ENCODE measurements around the gene IDH3B.
"Not testable (repeated sequence)": the region's sequence is repeated elsewhere in the genome, so short reads cannot be mapped to it uniquely, and the experiment has no call there.

Gene IDH3B

GRCh38 chr20:2692036-2692885, 28.2 kb upstream of the IDH3B start, which contains the start of gene EBF4:
Gene EBF4 (plus strand): TSS chr20:2692780. CDS start chr20:2693646, 866 bp downstream.
- peak within 1 kb of the TSS; percentile 68 to 93 (median 87) for H3K4me2 ChIP-seq
- peaks cover 10 to 69% (median 58%) of the 10 kb centered on the region in 10 experiments; a peak in 19 of 20 replicates for H3K4me1 ChIP-seq
- TF ChIP-seq Cebpa-rat (IDR thresholded peaks at IDR 0.05) = no peak
- H3K27ac ChIP-seq = peak within 1 kb of the TSS in 10 of 11 experiments; percentile 42 to 74 (median 64); a peak in 18 of 22 replicates
- no peaks in the 10 kb centered on the region for H3K36me3 ChIP-seq
- H3K4me3 ChIP-seq = peak within 1 kb of the TSS; percentile 59 to 77 (median 67)
- peaks cover 11 to 41% (median 29%) of the 10 kb centered on the region in 11 experiments; a peak in 21 of 22 replicates for H3K27me3 ChIP-seq
- peak within 1 kb of the TSS; percentile 60 to 84 (median 73) for H3K9ac ChIP-seq
- peaks cover 0 to 27% (median 8%) of the 10 kb centered on the region in 11 experiments; a peak in 9 of 22 replicates for H4K20me1 ChIP-seq
- no peaks in the 10 kb centered on the region for H3K9me3 ChIP-seq (replicated peaks in 1 of 11)

GRCh38 chr20:2691663-2692035, 27.6 kb upstream of the IDH3B start:
- no peak for TF ChIP-seq Cebpa-rat (IDR thresholded peaks at IDR 0.05)
- peaks cover 0 to 27% (median 8%) of the 10 kb centered on the region in 11 experiments; a peak in 9 of 22 replicates for H4K20me1 ChIP-seq
- no peak overlapping the region for H3K27ac ChIP-seq
- H3K36me3 ChIP-seq = no peaks in the 10 kb centered on the region
- H3K4me3 ChIP-seq = peak overlapping the region in 8 of 10 experiments; percentile 60 to 77 (median 70); a peak in 8 of 20 replicates
- H3K9me3 ChIP-seq (replicated peaks in 1 of 11) = no peaks in the 10 kb centered on the region
- peaks cover 10 to 66% (median 57%) of the 10 kb centered on the region in 10 experiments; a peak in 19 of 20 replicates for H3K4me1 ChIP-seq
- peak overlapping the region; percentile 68 to 93 (median 80); a peak in 20 of 22 replicates for H3K4me2 ChIP-seq
- peak overlapping the region in 5 of 11 experiments; percentile 76 to 84 (median 78); a peak in 8 of 22 replicates for H3K9ac ChIP-seq
- peaks cover 11 to 41% (median 29%) of the 10 kb centered on the region in 11 experiments; a peak in 21 of 22 replicates for H3K27me3 ChIP-seq

DNA sequence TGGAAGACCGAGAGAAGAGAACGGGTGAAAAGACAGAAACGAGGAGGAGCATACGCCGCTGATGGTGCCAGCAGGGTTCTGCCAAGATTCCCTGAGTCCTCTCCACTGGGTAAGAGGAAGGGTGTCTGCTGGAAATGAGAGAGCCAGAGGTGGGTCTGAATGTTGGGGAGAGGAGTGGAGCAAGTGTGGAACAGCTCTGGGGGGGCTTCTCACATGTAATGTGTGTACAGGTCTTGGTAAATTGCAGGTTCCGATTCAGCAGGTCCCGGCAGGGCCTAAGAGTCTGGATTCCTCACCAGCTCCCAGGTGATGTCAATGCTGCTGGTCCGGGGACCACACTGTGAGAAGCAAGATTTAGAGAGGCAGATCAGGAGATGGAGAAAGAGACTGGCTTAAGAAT, 27.1 kb upstream of the IDH3B start:
- TF ChIP-seq Cebpa-rat (IDR thresholded peaks at IDR 0.05) = no peak
- Histone ChIP-seq H3K9me3 (replicated peaks in 1 of 11) (no peaks in the 10 kb centered on the region), H3K4me1 (peaks cover 10 to 66% (median 57%) of the 10 kb centered on the region in 10 experiments; a peak in 19 of 20 replicates)

GRCh38 chr20:2690718-2691117, 26.7 kb upstream of the IDH3B start:
- H4K20me1 ChIP-seq = peaks cover 0 to 23% (median 8%) of the 10 kb centered on the region in 11 experiments; a peak in 9 of 22 replicates
- H3K4me1 ChIP-seq = peaks cover 10 to 62% (median 53%) of the 10 kb centered on the region in 10 experiments; a peak in 19 of 20 replicates
- H3K4me2 ChIP-seq = peak overlapping the region in 5 of 11 experiments; percentile 68 to 90 (median 87); a peak in 7 of 22 replicates
- no peaks in the 10 kb centered on the region for H3K36me3 ChIP-seq
- no peaks in the 10 kb centered on the region for H3K9me3 ChIP-seq (replicated peaks in 1 of 11)
- peak overlapping the region in 3 of 11 experiments; percentile 5 to 82 (median 24); a peak in 2 of 22 replicates for H3K9ac ChIP-seq
- no peak overlapping the region for H3K27ac ChIP-seq
- TF ChIP-seq Cebpa-rat (IDR thresholded peaks at IDR 0.05) = no peak
- no peak overlapping the region for H3K4me3 ChIP-seq
- peaks cover 11 to 41% (median 29%) of the 10 kb centered on the region in 11 experiments; a peak in 21 of 22 replicates for H3K27me3 ChIP-seq

More for the DNA sequence above, 27.1 kb upstream of the IDH3B start:
- H3K4me3 ChIP-seq = no peak overlapping the region
- H3K27me3 ChIP-seq = peaks cover 11 to 41% (median 29%) of the 10 kb centered on the region in 11 experiments; a peak in 21 of 22 replicates
- no peaks in the 10 kb centered on the region for H3K36me3 ChIP-seq
- peak overlapping the region in 5 of 11 experiments; percentile 68 to 90 (median 87); a peak in 7 of 22 replicates for H3K4me2 ChIP-seq
- peaks cover 0 to 27% (median 8%) of the 10 kb centered on the region in 11 experiments; a peak in 9 of 22 replicates for H4K20me1 ChIP-seq
- peak overlapping the region in 3 of 11 experiments; percentile 5 to 82 (median 24); a peak in 2 of 22 replicates for H3K9ac ChIP-seq
- no peak overlapping the region for H3K27ac ChIP-seq

DNA sequence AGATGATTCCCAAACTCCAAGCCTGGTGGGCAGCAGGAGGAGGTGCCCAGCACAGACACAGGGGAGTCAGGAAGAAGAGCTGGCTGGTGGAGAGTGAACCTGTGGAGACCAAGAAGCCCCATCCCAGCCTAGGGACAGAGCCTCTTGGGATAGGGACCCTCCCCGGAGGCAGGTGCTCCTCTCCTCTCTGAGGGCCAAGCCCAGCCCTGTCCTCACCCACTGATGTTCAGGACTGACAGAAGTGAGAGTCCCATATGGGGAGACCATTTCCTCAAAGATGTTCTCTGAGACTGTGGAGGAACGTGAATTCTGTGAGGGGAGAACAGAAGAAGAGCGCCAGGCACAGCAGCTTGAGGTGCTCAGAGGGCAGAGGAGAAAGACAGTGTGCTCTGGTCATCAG, 26.2 kb upstream of the IDH3B start:
- H3K27me3 ChIP-seq = peaks cover 11 to 39% (median 29%) of the 10 kb centered on the region in 11 experiments; a peak in 21 of 22 replicates
- peaks cover 0 to 18% (median 8%) of the 10 kb centered on the region in 11 experiments; a peak in 9 of 22 replicates for H4K20me1 ChIP-seq

GRCh38 chr20:2688041-2688591, 24.1 kb upstream of the IDH3B start:
- H3K9ac ChIP-seq = no peak overlapping the region

More for the DNA sequence above, 26.2 kb upstream of the IDH3B start:
- Histone ChIP-seq H3K9me3 (replicated peaks in 1 of 11) (no peaks in the 10 kb centered on the region), H3K27ac (no peak overlapping the region), H3K4me3 (no peak overlapping the region), H3K9ac (no peak overlapping the region), H3K4me1 (peaks cover 14 to 59% (median 52%) of the 10 kb centered on the region in 10 experiments), H3K36me3 (no peaks in the 10 kb centered on the region), H3K4me2 (peak overlapping the region in 4 of 11 experiments; percentile 68 to 90 (median 88); a peak in 3 of 22 replicates)
- no peak for TF ChIP-seq Cebpa-rat (IDR thresholded peaks at IDR 0.05)

DNA sequence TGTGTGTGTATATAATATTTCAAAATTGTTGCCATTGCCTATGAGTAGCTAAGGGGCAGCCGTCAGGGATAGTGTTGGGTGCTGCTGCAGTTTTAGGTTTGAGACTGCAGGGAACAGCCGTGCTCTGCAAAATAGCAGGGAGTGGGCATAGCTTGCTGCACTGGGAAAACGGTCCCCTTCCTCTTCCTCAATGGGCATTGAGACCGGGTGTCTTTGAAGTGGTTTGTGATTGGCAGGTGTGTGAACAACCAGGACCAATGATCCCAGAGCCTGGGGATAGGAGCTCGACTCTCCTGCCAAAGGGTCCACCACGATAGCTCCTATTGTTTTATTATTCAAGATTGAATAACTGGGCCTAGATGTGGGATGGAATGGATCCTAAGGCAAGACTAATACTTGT, 23.5 kb upstream of the IDH3B start:
- no peaks in the 10 kb centered on the region for H3K36me3 ChIP-seq
- no peak overlapping the region for H3K4me3 ChIP-seq
- no peak for TF ChIP-seq Cebpa-rat (IDR thresholded peaks at IDR 0.05)
- peaks cover 0 to under 1% (median 0%) of the 10 kb centered on the region in 11 experiments; a peak in 1 of 22 replicates for H3K9me3 ChIP-seq (replicated peaks in 1 of 11)
- H4K20me1 ChIP-seq = no peaks in the 10 kb centered on the region; a peak in 1 of 22 replicates
- H3K4me1 ChIP-seq = peaks cover 14 to 45% (median 36%) of the 10 kb centered on the region in 10 experiments
- peaks cover 0 to 19% (median 12%) of the 10 kb centered on the region in 11 experiments; a peak in 15 of 22 replicates for H3K27me3 ChIP-seq
- no peak overlapping the region for H3K27ac ChIP-seq
- no peak overlapping the region for H3K9ac ChIP-seq
- H3K4me2 ChIP-seq = peak overlapping the region; percentile 27 to 71 (median 56)

More at GRCh38 chr20:2688041-2688591, 24.1 kb upstream of the IDH3B start:
- Histone ChIP-seq H4K20me1 (no peaks in the 10 kb centered on the region; a peak in 1 of 22 replicates), H3K27ac (no peak overlapping the region), H3K9me3 (replicated peaks in 1 of 11) (no peaks in the 10 kb centered on the region), H3K4me1 (peaks cover 14 to 45% (median 36%) of the 10 kb centered on the region in 10 experiments), H3K27me3 (peaks cover 0 to 19% (median 13%) of the 10 kb centered on the region in 11 experiments; a peak in 15 of 22 replicates), H3K4me2 (peak overlapping the region; percentile 27 to 71 (median 56)), H3K36me3 (no peaks in the 10 kb centered on the region), H3K4me3 (no peak overlapping the region)
- TF ChIP-seq Cebpa-rat (IDR thresholded peaks at IDR 0.05) = no peak

GRCh38 chr20:2684817-2685216, 20.8 kb upstream of the IDH3B start:
- peaks cover 0 to 12% (median 0%) of the 10 kb centered on the region in 11 experiments; a peak in 5 of 22 replicates for H3K9me3 ChIP-seq (replicated peaks in 1 of 11)
- not testable (repeated sequence) for H3K36me3 ChIP-seq, H3K4me3 ChIP-seq

DNA sequence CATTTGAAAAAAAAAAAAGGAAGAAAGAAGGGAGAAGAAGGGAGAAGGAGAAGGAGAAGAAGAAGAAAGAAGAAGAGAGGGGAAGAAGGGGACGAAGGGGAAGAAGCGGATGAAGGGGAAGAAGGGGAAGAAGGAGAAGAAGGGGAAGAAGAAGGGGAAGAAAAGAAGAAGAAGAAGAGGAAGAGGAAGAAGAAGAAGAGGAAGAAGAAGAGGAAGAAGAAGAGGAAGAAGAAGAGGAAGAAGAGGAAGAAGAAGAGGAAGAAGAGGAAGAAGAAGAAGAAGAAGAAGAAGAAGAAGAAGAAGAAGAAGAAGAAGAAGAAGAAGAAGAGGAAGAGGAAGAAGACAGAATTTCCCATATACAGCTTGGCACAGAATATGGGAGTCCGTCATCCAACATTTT, 18.0 kb upstream of the IDH3B start:
- H3K9me3 ChIP-seq (replicated peaks in 1 of 11) = peaks cover 0 to 12% (median 0%) of the 10 kb centered on the region in 11 experiments; a peak in 5 of 22 replicates
- not testable (repeated sequence) for H3K4me3 ChIP-seq, H4K20me1 ChIP-seq, H3K4me1 ChIP-seq, H3K4me2 ChIP-seq, H3K36me3 ChIP-seq, H3K27ac ChIP-seq, H3K9ac ChIP-seq, H3K27me3 ChIP-seq

More at GRCh38 chr20:2684817-2685216, 20.8 kb upstream of the IDH3B start:
- peak overlapping the region in 7 of 11 experiments; percentile 22 to 49 (median 32); a peak in 6 of 22 replicates for H3K27ac ChIP-seq
- peak overlapping the region in 10 of 11 experiments; percentile 34 to 72 (median 65); a peak in 19 of 22 replicates for H3K4me2 ChIP-seq
- not testable (repeated sequence) for H4K20me1 ChIP-seq, H3K9ac ChIP-seq, H3K27me3 ChIP-seq
- peaks cover 14 to 23% (median 21%) of the 10 kb centered on the region in 10 experiments for H3K4me1 ChIP-seq
- TF ChIP-seq Cebpa-rat (IDR thresholded peaks at IDR 0.05) = peak in 5 of 11 experiments; percentile 26 to 69 (median 52); a peak in 4 of 22 replicates
